DMS 273 (cell line): Measurements from ENCODE around the gene TMEM45B.
"Not testable (repeated sequence)": the region's sequence is repeated elsewhere in the genome, so short reads cannot be mapped to it uniquely, and the experiment has no call there.

ENCODE experiments used
- DNase-seq: peaks from one replicate; lab custom pipeline; 2025; ENCODE audit not compliant: unreplicated experiment; lab: John Stamatoyannopoulos, UW

The TMEM45B gene

DNA sequence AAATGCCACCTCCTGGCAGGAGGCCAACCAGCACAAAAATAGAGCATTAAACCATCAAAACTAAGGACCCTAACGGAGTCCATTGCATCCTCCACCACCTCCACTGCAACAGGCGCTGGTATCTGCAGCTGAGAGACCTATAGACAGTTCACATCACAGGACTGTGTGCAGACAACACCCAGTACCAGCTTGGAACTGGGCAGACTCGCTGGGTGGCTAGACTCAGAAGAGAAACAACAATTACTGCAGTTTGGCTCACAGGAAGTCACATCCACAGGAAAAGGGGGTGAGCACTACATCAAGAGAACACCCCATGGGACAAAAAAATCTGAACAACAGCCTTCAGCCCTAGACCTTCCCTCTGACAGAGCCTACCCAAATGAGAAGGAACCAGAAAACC lies 11.6 kb upstream of the TMEM45B start:
- no peak for DNase-seq

DNA sequence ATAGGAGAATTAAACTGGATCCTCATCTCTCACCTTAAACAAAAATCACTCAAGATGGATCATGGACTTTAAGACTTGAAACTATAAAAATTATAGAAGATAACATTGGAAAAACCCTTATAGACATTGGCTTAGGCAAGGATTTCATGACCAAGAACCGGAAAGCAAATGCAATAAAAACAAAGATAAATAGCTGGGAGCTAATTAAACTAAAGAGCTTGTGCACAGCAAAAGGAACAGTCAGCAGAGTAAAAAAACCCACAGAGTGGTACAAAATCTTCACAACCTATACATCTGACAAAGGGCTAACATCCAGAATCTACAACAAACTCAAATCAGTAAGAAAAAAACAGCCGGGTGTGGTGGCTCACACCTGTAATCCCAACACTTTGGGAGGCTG lies 7.4 kb upstream of the TMEM45B start:
- DNase-seq: not testable (repeated sequence)

DNA sequence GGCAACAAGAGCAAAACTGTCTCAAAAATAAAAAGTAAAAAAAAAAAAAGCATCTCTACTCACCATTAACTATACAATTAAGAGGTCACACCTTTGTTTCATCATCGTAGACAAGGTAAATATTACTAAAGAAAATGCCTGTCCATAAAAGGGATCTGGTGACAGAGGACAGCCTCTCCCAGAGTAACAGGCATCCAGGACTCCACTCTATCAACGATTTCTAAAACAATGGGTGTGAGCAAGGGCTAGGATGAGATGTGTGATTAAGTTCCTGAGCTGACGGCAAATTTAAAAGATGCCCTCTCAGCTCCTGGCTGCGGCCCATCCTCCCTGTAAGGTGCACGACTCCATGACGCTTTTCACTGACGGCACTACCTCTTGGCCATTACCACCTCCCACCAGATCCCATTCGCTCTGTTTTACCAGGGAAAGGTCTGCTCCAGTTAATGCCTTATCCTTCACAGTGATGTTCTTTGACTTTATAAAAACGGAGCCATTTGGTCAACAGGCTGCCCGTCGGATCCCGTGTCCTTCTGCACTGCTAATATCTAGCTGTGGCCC lies 2.3 kb upstream of the TMEM45B start:
- DNase-seq: no peak

DNA sequence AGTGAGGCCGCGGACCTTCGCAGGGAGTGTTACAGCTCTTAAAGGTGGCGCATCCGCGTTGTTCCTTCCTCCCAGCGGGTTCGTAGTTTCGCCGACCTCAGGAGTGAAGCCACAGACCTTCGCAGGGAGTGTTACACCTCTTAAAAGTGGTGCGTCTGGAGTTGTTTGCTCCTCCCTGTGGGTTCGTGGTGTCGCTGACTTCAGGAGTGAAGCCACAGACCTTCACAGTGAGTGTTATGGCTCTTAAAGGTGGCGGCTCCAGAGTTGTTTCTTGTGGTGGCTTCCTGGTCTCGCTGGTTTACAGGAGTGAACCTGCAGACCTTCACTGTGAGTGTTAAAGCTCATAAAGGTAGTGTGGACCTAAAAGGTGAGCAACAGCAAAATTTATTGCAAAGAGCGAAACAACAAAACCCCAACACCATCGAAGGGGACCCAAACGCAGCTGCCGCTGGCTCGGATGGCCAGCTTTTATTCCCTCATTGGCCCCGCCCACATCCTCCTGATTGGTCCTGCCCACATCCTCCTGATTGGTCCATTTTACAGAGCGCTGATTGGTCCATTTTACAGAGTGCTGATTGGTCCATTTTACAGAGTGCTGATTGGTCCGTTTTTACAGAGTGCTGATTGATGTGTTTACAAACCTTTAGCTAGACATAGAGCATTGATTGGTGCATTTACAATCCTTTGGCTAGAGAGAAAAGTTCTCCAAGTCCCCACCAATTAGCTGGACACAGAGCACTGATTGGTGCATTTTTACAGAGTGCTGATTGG lies 1.2 kb upstream of the TMEM45B start:
- DNase-seq: no peak

DNA sequence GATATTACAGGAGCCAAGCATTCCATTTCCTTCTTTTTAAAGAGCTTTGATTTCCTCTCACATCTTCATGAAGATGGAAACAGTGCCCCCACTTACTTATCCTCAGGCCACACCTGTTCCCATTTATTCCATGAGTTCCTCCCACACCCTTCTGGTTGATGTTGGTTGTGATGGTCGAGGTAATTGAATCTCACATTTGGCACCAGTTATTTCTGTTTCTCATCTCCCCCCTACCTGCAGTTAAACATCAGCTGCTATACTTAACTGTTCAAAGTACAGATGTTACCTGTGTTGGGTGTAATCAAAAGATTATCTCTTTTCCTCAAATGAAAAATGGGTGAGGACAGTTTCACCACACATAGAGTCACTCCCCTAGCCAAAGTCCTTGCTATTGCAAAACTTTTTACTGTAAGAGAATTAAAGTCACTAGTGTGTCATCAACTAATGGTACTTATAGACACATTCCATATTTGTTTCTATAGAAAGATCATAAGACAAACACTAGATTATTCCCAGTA lies 1.9 kb downstream of the TMEM45B start:
- no peak for DNase-seq

DNA sequence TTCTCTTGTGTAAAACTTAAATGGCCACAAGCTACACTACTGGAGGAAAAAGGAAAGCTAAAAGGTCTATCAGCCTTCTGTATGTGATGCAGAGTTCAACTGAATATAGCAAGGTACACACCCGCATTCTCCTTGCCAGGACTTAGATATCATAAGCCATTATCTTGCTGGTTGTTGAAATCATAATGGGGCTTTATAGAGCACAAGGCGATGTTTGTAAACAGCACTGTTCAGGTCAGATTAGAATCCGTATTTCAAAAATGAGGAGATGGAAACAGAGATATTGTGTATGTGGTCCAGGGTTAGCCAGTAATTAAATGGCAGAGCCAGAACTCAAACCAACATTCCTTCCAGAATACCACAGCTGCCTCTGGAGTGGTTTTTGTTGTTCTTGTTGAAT lies 2.6 kb downstream of the TMEM45B start:
- not testable (repeated sequence) for DNase-seq

DNA sequence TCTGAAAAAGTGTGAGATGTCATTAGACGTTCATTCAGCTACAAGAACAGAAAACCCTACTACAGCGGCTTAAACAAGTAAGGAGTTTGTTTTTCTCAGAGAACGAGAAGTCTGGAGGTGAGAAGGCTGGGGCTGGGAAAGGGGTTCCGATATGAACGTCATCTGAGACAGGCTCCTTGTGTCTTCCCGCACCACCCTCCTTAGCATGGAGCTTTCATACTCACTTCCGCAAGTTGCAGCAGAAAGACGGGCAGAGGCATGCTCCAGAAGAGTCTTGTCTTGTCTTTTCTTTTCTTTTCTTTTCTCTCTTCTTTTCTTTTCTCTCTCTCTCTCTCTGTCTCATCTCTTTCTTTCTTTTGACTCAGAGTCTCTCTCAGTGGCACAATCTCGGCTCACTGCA lies 3.6 kb downstream of the TMEM45B start:
- DNase-seq: no peak

DNA sequence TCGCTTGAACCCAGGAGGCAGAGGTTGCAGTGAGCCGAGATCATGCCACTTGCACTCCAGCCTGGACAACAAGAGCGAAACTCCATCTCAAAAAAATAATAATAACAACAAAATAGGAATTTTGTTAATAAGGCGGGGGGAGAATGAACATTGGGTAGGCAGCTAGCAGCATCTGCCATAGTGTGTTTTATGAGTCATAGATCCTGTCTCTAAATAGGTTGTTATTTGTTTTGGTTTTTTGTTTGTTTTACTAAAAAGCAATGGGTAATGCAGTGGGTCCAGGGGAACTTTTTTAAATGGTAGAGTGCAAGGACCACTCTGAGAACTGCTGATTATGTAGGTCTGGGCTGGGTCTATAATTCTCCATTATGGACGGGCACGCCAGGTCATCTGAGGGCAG lies 4.6 kb downstream of the TMEM45B start:
- not testable (repeated sequence) for DNase-seq

DNA sequence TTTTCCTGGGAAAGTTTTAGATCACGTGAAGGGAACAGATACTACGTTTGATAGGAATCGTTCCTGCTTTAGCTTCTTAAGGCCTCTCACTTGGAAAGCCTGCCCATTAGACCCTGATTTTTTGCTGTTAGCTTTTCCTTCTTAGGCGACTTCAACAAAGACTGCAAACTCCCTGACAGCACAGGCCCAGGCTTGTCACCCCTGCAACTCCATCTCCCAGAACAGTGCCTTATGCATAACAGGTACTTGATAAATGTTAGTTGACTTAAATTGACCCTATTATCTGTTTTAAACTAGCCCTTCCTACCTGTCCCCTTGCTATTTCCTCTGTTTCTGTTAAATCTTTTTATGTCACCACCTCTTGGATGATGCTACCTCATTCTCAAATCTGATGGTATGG lies 7.6 kb downstream of the TMEM45B start:
- not testable (repeated sequence) for DNase-seq

DNA sequence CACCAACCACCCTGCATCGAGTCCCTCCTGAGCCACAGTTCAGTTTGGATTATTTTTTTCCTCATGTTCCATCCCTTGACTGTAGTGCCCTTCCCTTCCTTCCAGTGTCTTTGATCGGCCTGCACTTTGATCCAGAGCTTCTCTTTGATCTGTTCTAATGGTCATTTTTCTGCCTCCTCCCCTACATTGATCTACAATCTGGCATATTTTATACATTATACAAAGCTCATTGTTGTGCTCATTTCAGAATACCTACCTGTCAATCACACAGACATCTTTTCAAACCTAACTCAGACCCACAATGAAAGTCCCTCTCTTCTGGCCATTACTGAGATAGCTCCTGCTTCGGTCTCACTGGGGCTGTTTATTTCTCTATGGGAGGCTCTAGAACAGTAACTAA lies 8.2 kb downstream of the TMEM45B start:
- DNase-seq: not testable (repeated sequence)

DNA sequence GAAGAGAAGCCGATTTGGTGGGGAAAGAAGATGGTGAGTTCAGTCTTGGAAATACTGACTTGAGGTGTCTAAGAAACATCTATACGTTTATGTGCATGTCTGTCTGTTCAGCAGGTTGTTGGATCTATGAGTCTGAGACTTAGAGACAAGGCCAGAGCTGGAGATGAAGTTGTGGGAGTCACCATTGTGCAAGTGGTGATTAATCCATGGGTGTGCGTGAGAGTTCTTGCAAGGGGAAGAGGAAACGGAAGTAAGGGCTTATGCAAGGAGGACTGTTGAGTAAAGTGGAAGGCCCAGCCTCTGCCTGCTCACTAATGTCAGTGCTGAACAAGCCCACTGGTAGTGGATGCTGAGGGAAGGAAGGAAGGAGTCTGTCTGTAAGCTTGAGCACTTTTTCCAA lies 9.7 kb downstream of the TMEM45B start:
- no peak for DNase-seq

DNA sequence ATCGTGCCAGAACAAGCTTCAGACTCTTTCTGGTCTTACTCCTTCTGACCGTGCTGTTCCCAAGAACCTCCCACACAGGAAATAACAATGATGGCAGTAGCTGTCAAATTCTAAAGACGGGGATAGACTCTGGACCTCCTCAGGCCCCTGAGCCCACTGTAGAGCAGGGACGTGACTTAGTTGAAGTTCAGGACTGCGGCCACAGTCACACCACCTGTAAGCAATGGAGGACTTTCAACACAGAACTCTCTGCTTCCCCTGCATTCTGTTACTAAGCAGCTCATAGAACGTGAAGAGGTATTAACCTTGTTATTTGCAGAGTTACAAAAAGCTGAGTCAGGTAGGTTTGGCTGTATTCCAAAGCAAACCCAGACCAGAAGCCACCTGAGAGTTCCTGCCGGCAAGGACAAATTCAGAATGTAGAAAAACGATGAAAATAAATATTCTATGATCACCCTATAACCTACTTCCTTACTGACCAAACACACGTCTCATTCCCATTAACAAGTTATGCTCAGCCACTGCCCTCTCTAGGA lies 12.7 kb downstream of the TMEM45B start:
- DNase-seq: no peak

DNA sequence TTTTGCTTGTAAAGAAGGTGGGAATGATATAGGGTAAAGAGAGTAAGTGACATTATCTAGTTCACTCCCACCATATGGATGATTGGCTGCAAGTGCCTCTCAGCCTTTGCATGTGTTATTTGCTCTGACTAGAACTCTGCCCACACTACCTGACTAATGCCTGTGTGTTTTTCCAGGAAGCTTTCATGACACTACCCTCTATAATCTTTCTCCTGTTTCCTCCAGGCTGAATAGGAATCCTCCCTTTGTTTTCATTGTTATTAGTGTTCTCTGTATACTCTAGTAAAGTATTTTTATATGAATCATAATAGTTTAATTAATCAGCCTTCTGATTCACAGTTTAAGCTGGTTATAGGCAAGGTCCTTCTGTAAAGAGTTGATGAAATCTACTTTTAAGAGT lies 13.8 kb downstream of the TMEM45B start:
- DNase-seq: not testable (repeated sequence)

DNA sequence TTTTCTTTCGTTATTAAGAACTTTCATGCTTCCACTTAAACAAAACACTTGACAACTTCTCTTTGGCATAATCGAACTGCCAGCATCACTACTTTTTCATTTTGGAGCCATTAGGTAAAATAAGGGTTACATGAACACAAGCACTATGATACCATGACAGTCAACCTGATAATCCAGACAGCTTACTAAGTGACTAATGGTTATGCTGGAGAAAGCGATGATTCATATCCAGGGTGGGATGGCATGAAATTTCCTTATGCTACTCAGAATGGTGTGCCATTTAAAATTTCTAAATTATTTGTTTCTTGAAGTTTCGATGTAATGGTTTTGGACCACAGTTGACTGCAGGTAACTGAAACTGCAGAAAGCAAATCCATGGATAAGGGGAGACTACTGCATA lies 15.6 kb downstream of the TMEM45B start:
- not testable (repeated sequence) for DNase-seq

DNA sequence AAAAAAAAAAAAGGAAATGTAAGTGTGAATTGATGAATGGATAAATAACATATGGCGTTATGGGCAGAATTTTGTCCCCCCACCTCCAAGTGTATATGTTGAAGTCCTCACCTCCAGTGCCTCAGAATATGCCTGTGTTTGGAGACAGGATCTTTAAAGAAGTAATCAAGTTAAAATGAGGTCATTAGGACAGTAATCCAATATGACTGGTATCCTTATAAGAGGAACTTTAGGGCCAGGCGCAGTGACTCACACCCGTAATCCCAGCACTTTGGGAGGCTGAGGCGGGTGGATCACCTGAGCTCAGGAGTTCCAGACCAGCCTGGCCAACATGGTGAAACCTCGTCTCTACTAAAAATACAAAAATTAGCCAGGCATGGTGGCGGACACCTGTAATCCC lies 17.6 kb downstream of the TMEM45B start:
- not testable (repeated sequence) for DNase-seq

DNA sequence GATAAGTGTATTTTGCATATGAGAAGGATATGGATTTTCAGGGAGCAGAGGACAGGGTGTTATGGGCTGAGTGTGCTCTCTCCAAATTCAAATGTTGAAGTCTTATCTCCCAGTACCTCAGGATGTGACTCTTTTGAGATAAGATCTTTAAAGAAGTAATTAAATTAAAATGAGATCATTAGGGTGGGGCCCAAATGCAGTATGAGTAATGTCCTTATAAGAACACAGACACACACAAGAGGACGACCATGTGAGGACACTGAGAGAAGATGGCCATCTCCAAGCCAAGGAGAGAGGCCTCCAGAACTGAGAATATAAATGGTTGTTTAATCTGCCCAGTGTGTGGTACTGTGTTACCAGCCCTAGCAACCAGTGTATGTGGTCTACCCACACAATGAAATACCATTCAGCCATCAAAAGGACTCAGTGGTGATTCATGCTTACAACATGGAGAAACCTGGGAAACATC lies 20.8 kb downstream of the TMEM45B start:
- not testable (repeated sequence) for DNase-seq

DNA sequence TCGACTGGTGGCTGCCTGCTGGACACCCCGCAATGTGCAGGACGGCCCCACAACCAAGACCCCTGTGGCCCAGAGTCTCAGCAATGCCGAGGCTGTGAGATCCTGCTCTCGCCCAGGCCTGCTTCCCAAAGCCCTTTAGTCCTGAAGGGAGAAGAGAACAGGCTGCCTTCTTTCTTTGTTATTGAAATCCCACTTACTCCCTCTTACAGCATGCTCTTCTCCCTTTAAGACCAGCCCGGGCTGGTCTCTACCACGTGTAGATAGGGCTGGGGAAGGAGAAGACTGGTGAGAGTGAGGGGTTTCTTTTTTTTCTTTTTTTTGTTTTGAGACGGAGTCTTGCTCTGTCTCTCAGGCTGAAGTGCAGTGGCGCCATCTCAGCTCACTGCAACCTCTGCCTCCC lies 21.3 kb downstream of the TMEM45B start:
- no peak for DNase-seq

DNA sequence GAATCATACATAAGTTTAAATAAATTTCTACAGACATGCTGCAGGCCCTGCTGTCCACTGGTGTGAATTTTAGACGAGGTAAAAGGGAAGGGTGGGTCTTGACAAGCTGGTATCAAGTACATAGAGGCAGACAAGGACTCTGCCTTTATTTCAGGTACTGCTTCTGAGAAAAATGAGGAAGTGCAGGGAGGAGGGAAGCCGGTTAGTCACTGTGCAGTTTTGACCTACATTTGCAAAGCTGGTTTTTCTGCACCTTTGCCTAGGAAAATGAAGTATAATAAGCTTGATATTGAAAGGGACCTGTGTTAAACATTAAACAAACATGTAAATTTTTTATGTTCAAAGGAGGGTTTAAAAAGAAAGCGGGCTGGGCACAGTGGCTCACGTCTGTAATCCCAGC lies 24.6 kb downstream of the TMEM45B start:
- no peak for DNase-seq

DNA sequence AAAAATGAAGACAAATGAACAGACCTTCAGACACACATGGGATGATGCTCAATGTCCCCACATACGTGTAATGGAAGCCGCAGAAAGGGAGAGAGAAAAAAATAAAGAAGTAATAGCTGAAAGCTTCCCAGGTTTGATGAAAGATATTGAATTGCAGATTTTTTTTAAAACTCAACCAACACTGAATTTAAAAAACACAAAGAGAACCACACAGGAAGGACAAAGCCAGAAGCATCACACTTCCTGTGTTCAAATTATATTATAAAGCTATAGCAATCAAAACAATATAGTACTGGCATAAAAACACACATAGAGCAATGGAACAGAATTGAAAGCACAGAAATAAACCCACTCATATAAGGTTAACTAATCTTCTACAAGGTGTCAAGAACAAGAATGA lies 26.5 kb downstream of the TMEM45B start:
- DNase-seq: no peak

DNA sequence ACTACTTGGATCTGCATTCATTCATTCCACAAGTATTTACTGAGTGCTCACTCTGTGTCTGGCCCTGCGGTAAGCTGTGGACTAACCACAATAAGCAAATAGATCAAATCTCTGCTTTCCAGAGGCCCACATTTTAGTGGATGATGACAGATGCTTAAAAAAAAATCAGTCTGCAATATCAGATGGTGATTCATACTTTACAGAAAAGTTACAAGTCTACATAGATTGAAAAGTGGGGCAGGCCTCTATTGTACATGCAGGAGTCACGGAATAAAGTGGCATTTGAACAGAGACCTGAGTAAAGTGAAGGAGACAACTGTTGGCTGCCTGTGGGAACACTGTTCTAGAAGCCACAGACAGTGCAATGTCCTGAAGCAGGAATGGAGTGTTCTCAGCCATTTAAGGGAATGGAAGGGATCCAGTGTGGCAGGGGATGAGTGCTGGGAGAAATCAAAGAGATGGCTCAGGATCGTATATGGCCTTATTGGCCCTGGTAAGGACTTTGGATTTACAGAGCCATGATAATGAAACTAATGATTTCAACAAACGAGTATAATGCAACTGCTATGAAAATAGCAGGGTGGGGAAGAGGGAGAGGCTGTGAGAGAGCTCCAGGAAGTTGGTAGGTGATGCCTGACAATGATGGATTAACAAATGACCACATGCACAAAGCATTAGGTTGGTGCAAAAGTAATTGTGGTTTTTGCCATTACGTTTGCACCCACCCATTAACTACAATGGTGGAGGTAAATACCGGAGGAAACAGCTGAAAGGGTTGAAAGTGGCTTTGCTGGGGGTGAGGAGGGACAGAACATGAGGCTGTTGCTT lies 31.1 kb downstream of the TMEM45B start:
- no peak for DNase-seq

DNA sequence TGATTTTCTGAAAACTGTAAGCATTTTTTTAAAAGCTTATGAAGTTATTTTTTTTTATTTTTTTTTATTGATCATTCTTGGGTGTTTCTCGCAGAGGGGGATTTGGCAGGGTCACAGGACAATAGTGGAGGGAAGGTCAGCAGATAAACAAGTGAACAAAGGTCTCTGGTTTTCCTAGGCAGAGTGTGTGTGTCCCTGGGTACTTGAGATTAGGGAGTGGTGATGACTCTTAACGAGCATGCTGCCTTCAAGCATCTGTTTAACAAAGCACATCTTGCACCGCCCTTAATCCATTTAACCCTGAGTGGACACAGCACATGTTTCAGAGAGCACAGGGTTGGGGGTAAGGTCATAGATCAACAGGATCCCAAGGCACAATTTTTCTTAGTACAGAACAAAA lies 31.7 kb downstream of the TMEM45B start:
- DNase-seq: not testable (repeated sequence)
